ENCODE data around the gene SMCO4. TPM values are rescaled to one million over a fixed set of nuclear protein-coding genes. Genes with fewer than 3 reads are reported as not detected.

The SMCO4 gene
- total and polyA plus RNA-seq, 2 experiments from 2014 or later = 42.2 to 49.0 TPM

- TF ChIP-seq ZNF331 (CRISPR knock-in tag; IDR thresholded peaks at IDR 0.05; ENCODE audit: low read depth) (no peak), EZH2 (IDR thresholded peaks at IDR 0.05; ENCODE audit: low read depth, unreplicated experiment) (no peak), ETS1 (IDR thresholded peaks at IDR 0.05) (no peak), JUNB (IDR thresholded peaks at IDR 0.05; ENCODE audit: unreplicated experiment) (no peak), POLR2AphosphoS5 (IDR thresholded peaks at IDR 0.05; ENCODE audit: low read depth) (no peak), ZNF114 (CRISPR knock-in tag; IDR thresholded peaks at IDR 0.05) (no peak), CTCF (conservative IDR thresholded peaks at IDR 0.05; ENCODE audit: low read depth in 2 of 2) (no peak), EZH2phosphoT487 (IDR thresholded peaks at IDR 0.05; ENCODE audit: unreplicated experiment) (no peak), STAT1 (IDR thresholded peaks at IDR 0.05; ENCODE audit: unreplicated experiment) (no peak), NANOG (IDR thresholded peaks at IDR 0.05; ENCODE audit: borderline replicate concordance) (no peak)
- TF ChIP-seq, protein P1, sequence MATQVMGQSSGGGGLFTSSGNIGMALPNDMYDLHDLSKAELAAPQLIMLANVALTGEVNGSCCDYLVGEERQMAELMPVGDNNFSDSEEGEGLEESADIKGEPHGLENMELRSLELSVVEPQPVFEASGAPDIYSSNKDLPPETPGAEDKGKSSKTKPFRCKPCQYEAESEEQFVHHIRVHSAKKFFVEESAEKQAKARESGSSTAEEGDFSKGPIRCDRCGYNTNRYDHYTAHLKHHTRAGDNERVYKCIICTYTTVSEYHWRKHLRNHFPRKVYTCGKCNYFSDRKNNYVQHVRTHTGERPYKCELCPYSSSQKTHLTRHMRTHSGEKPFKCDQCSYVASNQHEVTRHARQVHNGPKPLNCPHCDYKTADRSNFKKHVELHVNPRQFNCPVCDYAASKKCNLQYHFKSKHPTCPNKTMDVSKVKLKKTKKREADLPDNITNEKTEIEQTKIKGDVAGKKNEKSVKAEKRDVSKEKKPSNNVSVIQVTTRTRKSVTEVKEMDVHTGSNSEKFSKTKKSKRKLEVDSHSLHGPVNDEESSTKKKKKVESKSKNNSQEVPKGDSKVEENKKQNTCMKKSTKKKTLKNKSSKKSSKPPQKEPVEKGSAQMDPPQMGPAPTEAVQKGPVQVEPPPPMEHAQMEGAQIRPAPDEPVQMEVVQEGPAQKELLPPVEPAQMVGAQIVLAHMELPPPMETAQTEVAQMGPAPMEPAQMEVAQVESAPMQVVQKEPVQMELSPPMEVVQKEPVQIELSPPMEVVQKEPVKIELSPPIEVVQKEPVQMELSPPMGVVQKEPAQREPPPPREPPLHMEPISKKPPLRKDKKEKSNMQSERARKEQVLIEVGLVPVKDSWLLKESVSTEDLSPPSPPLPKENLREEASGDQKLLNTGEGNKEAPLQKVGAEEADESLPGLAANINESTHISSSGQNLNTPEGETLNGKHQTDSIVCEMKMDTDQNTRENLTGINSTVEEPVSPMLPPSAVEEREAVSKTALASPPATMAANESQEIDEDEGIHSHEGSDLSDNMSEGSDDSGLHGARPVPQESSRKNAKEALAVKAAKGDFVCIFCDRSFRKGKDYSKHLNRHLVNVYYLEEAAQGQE (IDR thresholded peaks at IDR 0.05; ENCODE audit: unreplicated experiment) = no peak
Observed at GRCh38 chr11:93512073-93512475, 31.1 kb downstream of the SMCO4 start (continued).

- no peaks in the 10 kb centered on the region for H3F3A ChIP-seq (replicated peaks; ENCODE audit: low read depth)
- H4K20me1 ChIP-seq (replicated peaks; ENCODE audit: insufficient read depth) = peaks cover 4% of the 10 kb centered on the region
- no peak overlapping the region for H3K4me2 ChIP-seq
- no peak overlapping the region for H3K4me3 ChIP-seq
- no peak overlapping the region for H2AFZ ChIP-seq
- peaks cover 26% of the 10 kb centered on the region for H3K79me2 ChIP-seq (replicated peaks; ENCODE audit: insufficient read depth)
- H3K4me1 Mint-ChIP-seq = peaks cover 3% of the 10 kb centered on the region; the same call in 2 of the 3 replicates
- no peaks in the 10 kb centered on the region for H3K9me2 ChIP-seq (ENCODE audit: insufficient read depth)
- ATAC-seq (no peak), DNase-seq (ENCODE audit: low spot score) (no peak)
- no peaks in the 10 kb centered on the region for H3K4me1 ChIP-seq (ENCODE audit: insufficient read depth)
- no peaks in the 10 kb centered on the region for H3K27me3 ChIP-seq (ENCODE audit: insufficient read depth)
- no peaks in the 10 kb centered on the region; the same call in 1 of the 2 replicates for H3K36me3 ChIP-seq (ENCODE audit: insufficient read depth)
- peaks cover 8% of the 10 kb centered on the region; the same call in 2 of the 3 replicates for H3K9me3 Mint-ChIP-seq
- peaks cover 17% of the 10 kb centered on the region for H3K36me3 Mint-ChIP-seq (ENCODE audit: low read depth)
- no peak overlapping the region for H3K27ac ChIP-seq (ENCODE audit: low read depth)
- no peak overlapping the region for H3K4me3 Mint-ChIP-seq
- H3K27me3 Mint-ChIP-seq (ENCODE audit: insufficient read depth, low read depth, poor library complexity) = peaks cover 4% of the 10 kb centered on the region
- no peak overlapping the region for H3K27ac Mint-ChIP-seq
- TF ChIP-seq ZNF114 (CRISPR knock-in tag; IDR thresholded peaks at IDR 0.05) (no peak), NANOG (IDR thresholded peaks at IDR 0.05; ENCODE audit: borderline replicate concordance) (no peak), EZH2 (IDR thresholded peaks at IDR 0.05; ENCODE audit: low read depth, unreplicated experiment) (no peak), JUNB (IDR thresholded peaks at IDR 0.05; ENCODE audit: unreplicated experiment) (no peak), ZNF331 (CRISPR knock-in tag; IDR thresholded peaks at IDR 0.05; ENCODE audit: low read depth) (no peak), ETS1 (IDR thresholded peaks at IDR 0.05) (no peak), CREB1 (CRISPR knock-in tag; IDR thresholded peaks at IDR 0.05; ENCODE audit: low read depth) (no peak), STAT1 (IDR thresholded peaks at IDR 0.05; ENCODE audit: unreplicated experiment) (no peak)
- TF ChIP-seq, protein P1 (IDR thresholded peaks at IDR 0.05; ENCODE audit: unreplicated experiment) = no peak
Observed at GRCh38 chr11:93510196-93510873, 32.9 kb downstream of the SMCO4 start.

All from GM23338 (cell line).